ENCODE measurements around the gene FOXJ3.

The FOXJ3 gene

DNA sequence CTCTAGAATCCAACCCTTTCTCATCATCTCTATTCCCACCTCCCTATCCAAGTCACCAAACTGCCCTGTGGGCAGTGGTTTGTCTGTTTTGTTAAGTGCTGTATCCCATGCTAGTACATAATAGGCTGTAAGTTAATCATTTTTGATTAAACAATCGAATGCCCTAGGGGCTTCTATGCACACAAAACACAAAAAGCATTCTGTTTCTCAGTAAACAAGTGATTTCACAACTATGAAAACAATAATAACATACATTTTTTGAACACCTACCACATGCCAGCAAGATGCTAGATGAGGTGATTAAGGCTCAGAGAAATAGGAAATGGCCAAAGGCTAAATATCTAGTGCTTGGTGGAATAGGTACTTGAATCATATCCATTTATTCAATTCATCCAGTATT, 186.9 kb downstream of the FOXJ3 start:
- in situ Hi-C loops (cut with MboI; ENCODE audit: low sequenced_read_pairs): no loop called here

DNA sequence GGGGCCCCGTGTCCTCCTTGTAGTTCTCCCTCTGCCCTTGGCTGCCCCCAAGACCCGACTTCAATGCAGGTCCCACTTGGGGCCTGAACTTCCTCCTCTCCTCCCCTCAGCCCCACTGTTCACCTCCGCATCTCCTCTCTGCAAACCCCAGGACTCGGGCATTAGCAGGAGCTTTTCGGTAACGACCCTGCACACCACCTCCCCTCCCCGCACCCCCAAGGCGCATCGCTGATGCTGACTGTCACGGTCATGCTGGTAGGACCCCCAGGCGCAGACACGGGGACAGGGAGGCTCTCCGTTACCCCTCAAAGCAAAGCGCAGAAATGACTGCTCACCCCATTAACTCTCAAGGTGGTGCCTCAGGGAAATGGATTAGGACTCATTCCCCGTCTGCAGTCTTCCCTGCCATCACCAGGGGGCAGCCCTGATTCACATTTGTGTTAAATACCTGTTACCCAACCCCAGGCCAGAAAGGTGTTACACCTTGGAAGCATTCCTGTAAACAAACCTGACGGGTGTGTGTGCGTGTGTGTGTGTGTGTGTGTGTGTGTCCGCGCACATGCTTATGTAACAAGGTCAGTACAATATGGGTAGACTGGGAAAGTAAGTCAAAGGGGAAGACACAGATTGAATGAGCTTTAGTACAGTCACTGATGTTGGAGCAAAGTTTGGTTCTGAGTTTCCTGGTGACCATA, 188.3 kb downstream of the FOXJ3 start:
- in situ Hi-C loops (cut with MboI; ENCODE audit: low sequenced_read_pairs): no loop called here

DNA sequence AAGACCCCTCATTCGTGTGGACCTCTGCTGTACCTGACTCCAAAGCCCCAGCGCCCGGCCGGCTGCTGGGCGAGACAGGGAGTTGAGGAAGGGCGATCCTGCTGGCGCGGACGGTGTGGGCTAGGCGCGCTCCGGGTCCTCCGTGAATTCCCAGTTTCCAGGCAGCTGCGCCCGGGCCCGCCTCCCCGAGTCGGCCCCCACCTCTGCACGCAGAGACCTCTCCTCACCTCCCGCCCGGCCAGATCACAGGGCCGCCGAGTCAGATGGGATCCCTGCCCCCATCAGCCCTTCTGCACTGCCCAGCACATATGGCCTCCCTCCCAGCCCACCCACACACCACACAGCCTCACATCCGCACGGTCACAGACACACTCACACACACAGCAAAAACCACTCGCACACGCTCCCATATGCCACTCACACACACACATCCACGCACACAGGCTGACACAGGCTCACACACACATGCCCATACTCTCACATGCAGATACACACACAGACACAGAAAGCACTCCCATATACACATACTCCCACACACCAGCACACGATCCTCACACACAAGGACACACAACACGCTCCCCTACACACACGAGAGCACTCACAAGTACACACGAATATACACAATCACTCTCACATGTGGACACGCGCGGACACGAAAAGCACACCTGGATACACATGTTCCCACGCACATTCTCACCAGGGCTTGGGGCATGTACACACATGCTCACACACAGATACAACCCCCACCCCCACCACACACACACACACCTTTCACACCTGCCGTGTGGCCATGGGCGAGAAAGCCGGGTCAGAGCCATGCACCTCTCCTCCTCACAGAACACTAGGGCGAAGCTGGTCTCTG, 189.0 kb downstream of the FOXJ3 start:
- in situ Hi-C loops (cut with MboI; ENCODE audit: low sequenced_read_pairs): no loop called here

DNA sequence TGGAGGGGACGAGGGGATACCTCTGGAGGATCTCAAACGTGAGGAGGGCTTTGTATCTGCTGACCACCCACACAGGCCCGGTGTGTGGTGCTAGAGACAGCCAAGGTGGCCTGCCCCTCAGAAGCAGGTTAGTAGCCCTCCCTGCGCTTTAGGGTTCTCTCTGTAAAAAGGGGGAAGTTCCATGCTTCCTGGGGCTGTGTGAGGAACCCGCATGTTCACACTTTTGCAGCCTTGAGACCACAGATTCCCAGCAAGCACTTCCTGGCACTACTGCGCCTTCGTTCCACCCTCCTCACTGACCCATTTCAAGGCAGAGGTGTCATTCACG, 189.7 kb downstream of the FOXJ3 start:
- in situ Hi-C loops (cut with MboI; ENCODE audit: low sequenced_read_pairs): no loop called here

DNA sequence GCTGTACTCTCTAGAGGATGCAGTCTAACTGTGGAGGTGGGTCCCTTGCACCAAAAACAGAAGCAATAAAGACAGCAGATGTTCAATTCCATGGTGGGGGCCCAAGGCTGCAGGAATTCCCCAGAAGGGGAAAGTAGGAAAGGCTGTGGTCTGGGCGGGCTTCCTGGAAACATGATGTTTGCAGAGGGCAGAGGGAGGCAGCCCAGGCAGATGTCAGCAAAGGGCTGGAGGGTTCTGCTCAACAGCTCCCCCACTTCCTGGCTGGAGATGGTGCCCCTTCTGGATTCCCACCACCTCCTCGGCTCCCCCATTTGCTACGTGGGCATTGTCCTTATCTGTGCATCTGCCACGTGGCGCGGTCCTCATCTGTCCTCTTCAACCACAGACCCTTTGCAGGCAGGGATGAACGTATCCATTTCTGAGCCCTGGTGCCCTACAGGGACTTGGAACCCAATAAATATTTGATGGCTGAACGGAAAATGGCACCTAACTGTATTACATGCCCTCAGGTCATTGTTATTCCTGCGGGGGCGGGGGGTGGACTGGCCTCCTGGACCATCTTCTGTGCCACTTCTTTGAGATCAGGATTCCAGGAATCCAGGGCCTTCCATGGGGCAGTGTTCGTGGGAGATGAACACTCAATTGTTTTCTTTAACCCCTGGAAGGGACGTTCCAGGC, 190.2 kb downstream of the FOXJ3 start:
- in situ Hi-C loops (cut with MboI; ENCODE audit: low sequenced_read_pairs): no loop called here

DNA sequence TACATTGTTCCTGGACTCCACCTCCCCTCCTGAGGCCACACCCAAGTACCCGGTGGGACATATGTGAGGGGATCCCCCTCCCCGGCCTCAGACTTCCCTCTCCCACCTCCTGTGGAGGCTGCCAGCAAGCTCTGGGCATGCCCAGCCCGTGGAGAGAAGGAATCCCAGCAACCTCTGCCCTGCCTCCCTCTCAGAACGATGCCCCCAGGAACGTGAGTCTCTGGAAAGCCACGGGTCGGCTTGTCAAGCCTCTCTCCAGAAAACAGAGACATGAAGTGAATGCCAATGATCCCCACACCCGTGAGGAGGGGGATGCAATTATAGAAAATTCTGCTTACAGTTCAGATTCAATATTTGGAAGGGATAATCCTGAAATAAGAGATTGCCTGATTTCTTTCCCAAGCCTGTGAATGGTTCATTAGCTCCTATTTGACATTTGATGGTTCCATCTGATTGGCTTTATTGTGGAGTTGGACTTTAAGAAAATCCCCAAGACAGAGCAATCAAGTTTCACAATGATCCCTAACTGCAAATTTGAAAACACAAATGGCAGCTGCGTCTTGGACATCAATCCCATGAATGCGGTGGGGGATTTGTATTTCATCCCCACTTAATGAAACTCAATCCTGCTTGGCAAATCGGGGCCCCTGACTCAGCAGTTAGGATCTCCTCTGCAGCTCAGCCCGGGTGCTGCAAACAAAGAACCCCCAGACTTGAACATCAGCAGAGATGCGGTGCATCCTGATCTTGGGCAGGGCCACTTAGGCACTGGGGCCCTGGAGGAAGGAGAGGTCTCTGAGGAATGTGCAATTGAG, 190.9 kb downstream of the FOXJ3 start:
- in situ Hi-C loops (cut with MboI; ENCODE audit: low sequenced_read_pairs): no loop called here

DNA sequence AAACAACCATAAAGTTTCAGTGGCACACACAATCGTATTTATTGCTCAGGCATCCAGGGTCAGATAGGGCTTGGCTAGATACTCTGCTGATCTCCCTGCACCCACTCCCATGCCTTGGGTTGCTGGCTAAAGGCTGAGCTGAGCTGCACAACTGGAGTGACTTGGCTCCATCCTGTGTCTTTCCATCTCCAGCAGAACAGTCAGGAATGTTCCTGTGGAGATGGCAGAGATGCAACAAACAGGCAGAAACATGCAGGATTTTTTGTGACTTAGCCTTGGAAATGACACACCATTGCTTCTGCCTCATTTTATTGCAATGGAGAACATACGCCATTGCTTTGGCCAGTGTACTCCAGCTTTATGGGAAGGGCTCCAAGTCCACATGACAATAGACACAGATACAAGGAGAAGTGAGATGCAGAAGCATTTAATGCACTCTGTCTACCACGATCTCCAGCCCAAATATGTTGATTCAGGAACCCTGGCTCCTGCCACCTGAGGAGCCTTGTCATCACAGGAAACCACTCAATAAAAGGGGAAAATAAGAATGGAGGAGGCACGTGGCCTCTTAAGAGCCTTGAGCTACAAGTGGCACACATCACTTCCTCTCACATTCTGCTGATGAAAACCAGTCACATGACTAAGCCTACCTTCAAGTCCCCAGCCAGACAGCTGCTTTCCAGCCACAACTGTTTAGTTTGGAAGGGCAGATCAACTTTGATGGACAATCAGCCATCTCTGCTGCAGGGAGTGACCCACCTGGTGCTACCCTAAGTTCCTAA, 191.9 kb downstream of the FOXJ3 start:
- in situ Hi-C loops (cut with MboI; ENCODE audit: low sequenced_read_pairs): no loop called here

DNA sequence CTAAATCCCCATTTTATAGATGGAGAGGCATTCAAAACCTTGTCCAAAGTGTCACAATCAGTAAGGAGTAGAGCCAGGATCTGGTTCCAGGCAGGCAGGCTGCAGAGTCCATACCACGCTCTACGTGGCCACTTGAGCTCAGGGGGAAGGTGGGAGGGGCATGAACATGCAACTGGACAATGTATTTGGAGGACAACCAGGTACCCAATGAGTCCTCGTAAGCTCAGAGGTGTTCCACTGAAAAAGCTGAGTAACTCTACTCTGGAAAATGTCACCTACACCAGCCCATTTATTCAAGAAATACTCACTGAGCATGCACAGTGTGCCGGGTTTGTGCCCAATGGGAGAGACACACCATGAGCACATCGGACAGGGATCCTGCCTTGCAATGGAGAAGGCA, 193.1 kb downstream of the FOXJ3 start:
- in situ Hi-C loops (cut with MboI; ENCODE audit: low sequenced_read_pairs): no loop called here

DNA sequence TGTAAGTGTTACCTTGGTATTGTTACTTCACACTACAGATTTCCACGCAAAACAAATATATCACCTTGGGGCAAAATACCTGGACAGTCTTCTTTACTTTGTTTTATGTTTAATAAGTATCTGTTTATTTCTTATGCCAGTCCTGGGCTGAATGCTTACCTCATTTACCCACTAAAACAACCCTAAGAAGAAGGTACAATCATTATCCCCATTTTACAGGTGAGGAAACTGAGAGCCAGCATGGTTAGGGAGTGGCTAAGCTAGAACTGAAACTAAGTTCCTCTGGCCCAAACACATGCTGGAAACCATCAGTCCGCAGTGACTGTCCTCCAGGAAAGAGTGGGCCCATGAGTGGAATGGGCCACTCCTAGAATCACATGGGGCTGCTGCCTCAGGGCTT, 194.8 kb downstream of the FOXJ3 start:
- in situ Hi-C loops (cut with MboI; ENCODE audit: low sequenced_read_pairs): no loop called here

DNA sequence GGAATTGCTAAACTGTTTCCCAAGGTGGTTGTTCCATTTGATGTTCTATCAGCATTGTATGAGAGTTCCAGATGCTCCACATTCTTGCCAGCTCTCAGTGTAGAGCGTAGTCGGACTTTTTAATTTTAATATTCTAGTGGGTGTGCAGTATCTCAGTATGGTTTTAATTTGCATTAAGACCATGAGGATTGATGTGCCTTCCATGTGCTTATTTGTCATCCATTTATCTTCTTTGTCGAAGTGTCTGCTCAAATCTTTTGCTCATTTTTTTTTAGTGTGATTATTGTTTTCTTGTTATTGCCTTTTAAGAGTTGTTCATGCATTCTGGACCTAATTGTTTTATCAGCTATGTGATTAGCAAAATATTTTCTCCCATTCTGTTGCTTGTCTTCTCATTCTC, 195.6 kb downstream of the FOXJ3 start:
- in situ Hi-C loops (cut with MboI; ENCODE audit: low sequenced_read_pairs): no loop called here

DNA sequence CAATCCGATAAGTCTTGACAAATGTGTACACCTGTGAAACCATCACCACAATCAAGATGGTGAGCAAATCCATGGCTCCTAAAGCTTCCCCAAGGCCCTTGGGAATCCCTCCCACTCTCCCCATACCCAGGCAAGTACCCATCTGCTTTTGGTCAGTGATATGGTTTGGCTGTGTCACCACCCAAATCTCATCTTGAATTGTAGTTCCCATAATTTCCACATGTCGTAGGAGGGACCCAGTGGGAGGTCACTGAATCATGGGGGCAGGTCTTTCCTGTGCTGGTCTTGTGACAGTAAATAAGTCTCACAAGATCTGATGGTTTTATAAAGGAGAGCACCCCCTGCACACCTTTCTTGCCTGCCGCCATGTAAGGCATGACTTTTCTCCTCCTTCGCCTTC, 196.4 kb downstream of the FOXJ3 start:
- in situ Hi-C loops (cut with MboI; ENCODE audit: low sequenced_read_pairs): no loop called here

DNA sequence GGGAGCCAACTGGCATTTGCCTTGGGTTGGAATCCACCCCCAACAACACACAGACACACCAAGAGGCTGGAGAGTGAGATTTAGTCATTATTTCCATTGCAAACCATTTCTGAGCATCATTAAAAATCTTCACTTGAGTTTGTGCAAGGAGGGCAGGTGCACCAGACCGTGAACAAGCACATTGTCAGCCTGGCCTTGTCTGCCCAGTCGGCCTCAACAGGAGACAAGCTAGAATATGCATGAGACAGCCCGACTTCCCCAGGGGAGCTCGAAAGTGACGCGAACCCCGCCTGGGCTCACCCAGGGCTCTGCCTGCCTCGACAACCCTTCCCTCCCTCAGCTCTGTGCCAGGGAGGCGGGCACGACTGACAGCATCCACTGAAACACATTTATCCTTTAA, 197.3 kb downstream of the FOXJ3 start:
- in situ Hi-C loops (cut with MboI; ENCODE audit: low sequenced_read_pairs): no loop called here

DNA sequence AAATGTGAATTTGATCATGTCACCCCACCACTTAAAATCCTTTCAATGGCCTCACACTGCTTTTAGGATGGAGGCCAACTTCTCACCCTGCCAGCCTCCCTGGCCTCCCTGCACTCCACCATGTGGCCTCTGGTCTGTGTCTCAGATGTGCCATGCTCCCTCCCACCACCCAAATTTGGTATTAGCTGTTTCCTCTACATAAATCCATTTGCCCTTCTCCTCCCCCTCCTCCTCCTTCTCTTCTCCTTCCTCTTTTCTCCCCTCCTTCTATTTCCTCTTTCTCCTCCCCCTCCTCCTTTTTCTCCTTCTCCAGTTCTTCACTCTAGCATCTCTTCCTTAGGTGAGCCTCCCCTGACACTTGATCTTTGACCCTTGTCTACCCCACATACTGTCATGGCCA, 198.6 kb downstream of the FOXJ3 start:
- in situ Hi-C loops (cut with MboI; ENCODE audit: low sequenced_read_pairs): no loop called here

DNA sequence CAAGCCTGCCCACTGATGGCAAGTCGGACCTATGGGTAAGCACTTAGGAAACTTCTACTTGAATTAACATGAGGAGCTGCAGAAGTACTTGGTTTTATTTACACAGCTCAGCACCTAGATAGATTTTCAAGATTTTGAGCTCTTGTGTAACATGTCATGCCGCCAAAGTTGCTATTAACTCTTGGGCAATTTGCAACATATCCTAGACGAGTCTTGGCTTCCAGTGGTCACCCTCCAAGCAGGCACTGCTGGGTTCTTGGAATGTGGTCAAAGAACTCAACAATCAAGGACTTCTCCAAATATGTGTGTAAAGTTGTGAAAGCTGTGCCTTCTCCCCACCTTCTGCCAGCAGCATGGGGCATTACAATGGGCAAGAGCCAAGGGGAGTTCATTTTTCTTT, 199.6 kb downstream of the FOXJ3 start:
- in situ Hi-C loops (cut with MboI; ENCODE audit: low sequenced_read_pairs): no loop called here

DNA sequence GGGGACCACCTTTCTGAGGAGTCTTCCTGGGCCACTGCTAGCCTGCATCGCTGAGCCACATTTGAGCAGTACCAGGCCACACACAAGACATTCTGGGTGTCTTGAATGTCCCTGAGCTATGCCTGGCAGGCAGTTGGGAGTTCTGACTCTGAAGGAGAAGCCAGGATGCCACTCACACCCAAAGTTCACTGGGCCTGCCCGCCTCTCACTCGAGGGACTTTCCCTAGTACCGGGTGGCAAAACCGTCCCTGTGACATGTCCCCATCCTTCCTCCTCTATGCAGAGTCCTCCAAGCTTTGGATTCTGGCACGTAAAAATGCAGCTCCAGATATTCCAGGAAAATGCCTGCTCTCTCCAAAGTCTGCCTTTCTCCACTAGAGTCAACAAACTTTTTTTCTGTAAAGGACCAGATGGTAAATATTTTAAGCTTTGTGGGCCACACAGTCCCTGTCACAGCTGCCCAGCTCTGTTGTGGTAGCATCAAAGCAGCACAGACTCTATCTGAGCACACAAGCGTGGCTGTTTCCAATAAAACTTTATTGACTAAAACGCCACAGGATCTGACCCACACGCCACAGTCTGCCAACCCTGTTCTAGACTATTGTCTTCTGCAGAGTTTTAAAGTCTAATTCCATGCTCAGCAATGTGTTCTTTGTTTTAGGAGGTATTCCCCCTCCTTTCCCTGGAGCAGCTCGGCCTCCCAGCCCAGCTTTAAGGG, 201.1 kb downstream of the FOXJ3 start:
- in situ Hi-C loops (cut with MboI; ENCODE audit: low sequenced_read_pairs): no loop called here

DNA sequence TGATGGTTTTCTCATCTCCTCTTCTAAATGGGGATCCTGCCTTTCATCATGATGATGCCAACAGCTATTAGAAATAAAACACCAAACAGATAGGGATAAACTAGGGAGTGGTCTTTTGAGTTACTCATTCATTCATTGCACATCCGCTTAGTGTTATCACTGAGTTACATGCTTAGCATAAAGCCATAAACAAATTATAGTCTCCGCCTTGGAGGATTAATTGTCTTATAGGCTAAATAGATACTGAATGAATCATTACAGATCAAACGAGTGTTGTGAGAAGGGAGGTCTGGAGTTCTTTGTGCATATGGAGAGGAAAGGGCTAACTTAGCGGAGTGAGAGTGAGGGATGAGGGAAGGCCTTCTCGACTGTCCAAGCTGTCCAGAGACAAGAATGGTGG, 201.6 kb downstream of the FOXJ3 start:
- in situ Hi-C loops (cut with MboI; ENCODE audit: low sequenced_read_pairs): no loop called here

DNA sequence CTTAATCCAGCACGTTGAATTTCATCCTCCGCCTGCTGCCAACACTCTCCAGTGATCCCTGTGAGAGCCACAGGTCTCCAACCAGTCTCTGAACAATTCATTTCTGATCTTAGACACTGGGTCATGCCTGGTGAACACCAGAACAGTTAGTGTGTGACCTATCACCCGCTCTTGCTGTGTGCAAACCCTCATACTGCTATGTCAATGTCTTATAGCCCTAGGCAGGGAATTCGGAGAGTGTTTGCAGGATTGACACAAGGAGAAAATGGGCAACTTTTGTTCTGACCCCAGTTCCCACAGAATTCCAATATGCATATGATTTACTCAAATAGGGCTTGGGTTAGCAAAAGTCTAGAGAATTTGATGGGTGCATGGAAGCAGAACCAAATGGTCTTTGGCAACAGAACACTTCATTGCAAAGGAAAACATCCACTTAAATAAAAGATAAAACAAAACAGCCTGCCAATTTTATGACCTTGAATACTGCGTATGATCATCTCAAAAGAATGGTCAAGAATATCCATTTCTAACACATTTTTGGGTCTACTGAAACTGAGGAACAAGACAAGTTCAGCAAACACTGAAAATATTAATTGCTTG, 204.9 kb downstream of the FOXJ3 start:
- in situ Hi-C loops (cut with MboI; ENCODE audit: low sequenced_read_pairs): no loop called here

DNA sequence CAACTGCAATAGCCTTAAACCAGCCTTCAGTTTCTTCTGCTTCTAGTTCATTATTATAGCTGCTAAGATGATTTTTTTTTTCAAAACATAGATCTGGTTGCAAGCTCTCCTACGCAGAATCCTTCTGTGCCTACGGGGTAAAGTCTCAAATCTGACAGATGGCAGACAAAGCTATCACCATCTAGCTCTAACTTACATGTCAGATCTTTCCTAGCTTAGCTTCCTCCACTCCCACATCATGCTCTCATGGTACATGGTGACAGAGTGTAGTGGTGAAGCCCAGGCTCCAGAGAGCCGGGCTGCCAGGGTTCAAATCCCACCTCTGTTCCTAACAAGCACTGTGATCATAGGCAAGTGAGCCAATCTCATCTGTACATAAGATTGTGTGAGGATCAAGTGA, 206.1 kb downstream of the FOXJ3 start:
- in situ Hi-C loops (cut with MboI; ENCODE audit: low sequenced_read_pairs): no loop called here

DNA sequence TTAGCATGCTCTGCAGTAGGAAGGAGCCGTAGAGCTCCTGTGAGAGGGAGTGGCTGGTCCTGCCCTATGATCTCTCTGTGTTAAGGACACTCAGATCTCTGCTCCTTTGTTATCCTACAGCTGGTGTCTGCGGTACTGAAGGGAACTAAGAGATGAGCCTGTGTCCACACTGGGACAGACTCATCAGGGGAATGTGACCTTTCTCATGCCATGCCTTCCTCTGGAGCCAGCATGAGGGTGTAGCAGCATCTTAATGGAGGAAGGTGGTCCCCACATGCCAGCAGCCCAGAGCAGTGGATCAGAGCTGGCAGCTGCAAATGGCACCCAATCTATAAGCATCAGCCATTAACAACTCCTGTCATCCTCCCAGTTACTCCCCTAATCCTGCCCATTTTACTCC, 206.5 kb downstream of the FOXJ3 start:
- in situ Hi-C loops (cut with MboI; ENCODE audit: low sequenced_read_pairs): no loop called here
